PC-3 (cell line): ENCODE results near the gene LRRC3B. TPM values are rescaled to one million over a fixed set of nuclear protein-coding genes. Genes with fewer than 3 reads are reported as not detected.

ENCODE experiments used
- ATAC-seq: fragments of 200-7000 bp; cut with Tn5 transposase; 2 replicates; pipeline ENCODE4 v1.9.1; 2020; ENCODE audit warnings: mild to moderate bottlenecking, moderate library complexity
- BruUV-seq: library from RNA; stranded (reverse); fragments of 400-500 nt; replicated peaks from 2 replicates; lab custom pipeline; 2021; lab: Mats Ljungman, UMichigan
- CTCF ChIA-PET: fragments of 300-600 bp; sonication (Branson Sonifier 250); formaldehyde crosslinking; loops from one replicate; lab custom pipeline; 2022; ENCODE audit warnings: antibody characterized with exemption; lab: Charles Lee
- POLR2A ChIA-PET: fragments of 300-600 bp; sonication (Branson Sonifier 250); formaldehyde crosslinking; loops from one replicate; lab custom pipeline; 2022; ENCODE audit warnings: antibody characterized with exemption; ENCODE audit not compliant: unreplicated experiment; lab: Charles Lee
- DNase-seq: peaks from one replicate; pipeline ENCODE4 v3.0.0-alpha.2; 2015
- H2AFZ ChIP-seq: fragments of 300-600 bp; sonication (generic); 2 replicates; pipeline ENCODE4 v1.6.0; 2016; ENCODE audit warnings: antibody characterized with exemption, low read length
- H3F3A ChIP-seq: fragments of 300-600 bp; sonication (generic); one replicate; pipeline ENCODE4 v1.6.0; 2017; ENCODE audit warnings: antibody characterized with exemption, low read length, control low read depth, mild to moderate bottlenecking; ENCODE audit not compliant: unreplicated experiment
- H3K27ac ChIP-seq: fragments of 300-600 bp; sonication (generic); 2 replicates; pipeline ENCODE4 v1.5.1; 2016; ENCODE audit warnings: mild to moderate bottlenecking, low read length
- H3K27me3 ChIP-seq: fragments of 300-600 bp; sonication (generic); 2 replicates; pipeline ENCODE4 v1.6.1; 2016; ENCODE audit warnings: low read length, mixed read lengths
- H3K36me3 ChIP-seq: fragments of 300-600 bp; sonication (generic); 2 replicates; pipeline ENCODE4 v1.6.1; 2016; ENCODE audit warnings: low read depth, mixed run types, low read length, mixed read lengths
- H3K4me1 ChIP-seq: fragments of 300-600 bp; sonication (generic); 2 replicates; pipeline ENCODE4 v1.5.1; 2016; ENCODE audit warnings: low read length; ENCODE audit not compliant: insufficient read depth
- H3K4me2 ChIP-seq: fragments of 300-600 bp; sonication (generic); 2 replicates; pipeline ENCODE4 v1.6.0; 2016; ENCODE audit warnings: low read length
- H3K4me3 ChIP-seq: fragments of 300-600 bp; sonication (generic); 2 replicates; pipeline ENCODE4 v1.5.1; 2016; ENCODE audit warnings: mild to moderate bottlenecking, low read length, mixed read lengths
- H3K79me2 ChIP-seq: fragments of 300-600 bp; sonication (generic); 2 replicates; pipeline ENCODE4 v1.6.1; 2017; ENCODE audit warnings: low read length, mixed read lengths
- H3K9ac ChIP-seq: fragments of 300-600 bp; sonication (generic); 2 replicates; pipeline ENCODE4 v1.6.0; 2016; ENCODE audit warnings: mild to moderate bottlenecking, low read length
- H3K9me2 ChIP-seq: fragments of 300-600 bp; sonication (generic); replicated peaks from 2 replicates; pipeline ENCODE4 v1.6.1; 2016; ENCODE audit warnings: mixed run types, low read length, mixed read lengths
- H3K9me3 ChIP-seq: fragments of 300-600 bp; sonication (generic); 2 replicates; pipeline ENCODE4 v1.6.1; 2016; ENCODE audit warnings: low read length, mixed read lengths
- H4K20me1 ChIP-seq: fragments of 300-600 bp; sonication (generic); 2 replicates; pipeline ENCODE4 v1.6.1; 2016; ENCODE audit warnings: low read length, mixed read lengths
- EZH2 ChIP-seq: fragments of 300-600 bp; sonication (generic); IDR thresholded peaks from one replicate; pipeline ENCODE4 v1.6.1; 2017; ENCODE audit warnings: antibody characterized with exemption, mild to moderate bottlenecking, low read length; ENCODE audit not compliant: unreplicated experiment
- EZH2phosphoT487 ChIP-seq: fragments of 300-600 bp; sonication (generic); IDR thresholded peaks from 2 replicates; pipeline ENCODE4 v1.6.1; 2018; ENCODE audit warnings: mild to moderate bottlenecking, antibody characterized with exemption, low read length, borderline replicate concordance
- intact Hi-C: fragments of 100-400 bp; cut with micrococcal nuclease; formaldehyde crosslinking; loops from 2 replicates; pipeline ENCODE4 v1.9.0; 2023
- total RNA-seq: library from RNA; depleted of rRNA; stranded (reverse); fragments of >200 nt; gene quantifications from 2 replicates; pipeline ENCODE4 v1.2.3, GENCODE V29; 2014
- TF ChIP-seq, protein P1 (sequence below): fragments of 300-600 bp; sonication (generic); conservative IDR thresholded peaks from 2 replicates; pipeline ENCODE4 v1.5.1; 2017; ENCODE audit warnings: antibody characterized with exemption, low read depth, mild to moderate bottlenecking, low read length

LRRC3B gene
- total RNA-seq, 1 experiment from 2014 or later = not detected

DNA sequence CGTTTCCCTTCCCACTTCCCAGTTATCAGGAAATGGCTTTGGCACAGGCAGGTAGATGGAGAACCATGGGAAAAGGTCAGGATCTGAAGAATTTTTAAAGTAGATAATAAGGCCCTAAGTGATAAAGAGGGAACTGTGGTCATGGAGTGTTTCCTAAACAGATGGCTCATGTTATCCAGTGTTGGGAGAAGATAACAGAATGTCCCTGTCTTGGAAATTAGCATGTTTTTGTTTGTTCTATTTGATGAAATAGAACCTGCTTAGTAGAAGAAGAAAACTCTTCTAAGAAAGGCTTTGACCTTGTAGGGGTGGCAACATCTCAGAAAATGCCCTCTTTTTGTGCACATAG, 8.8 kb downstream of the LRRC3B start:
- ChIA-PET CTCF (no interaction called here), POLR2A (no interaction called here)
- TF ChIP-seq EZH2phosphoT487 = no peak
- TF ChIP-seq EZH2 = no peak
- TF ChIP-seq, protein P1, sequence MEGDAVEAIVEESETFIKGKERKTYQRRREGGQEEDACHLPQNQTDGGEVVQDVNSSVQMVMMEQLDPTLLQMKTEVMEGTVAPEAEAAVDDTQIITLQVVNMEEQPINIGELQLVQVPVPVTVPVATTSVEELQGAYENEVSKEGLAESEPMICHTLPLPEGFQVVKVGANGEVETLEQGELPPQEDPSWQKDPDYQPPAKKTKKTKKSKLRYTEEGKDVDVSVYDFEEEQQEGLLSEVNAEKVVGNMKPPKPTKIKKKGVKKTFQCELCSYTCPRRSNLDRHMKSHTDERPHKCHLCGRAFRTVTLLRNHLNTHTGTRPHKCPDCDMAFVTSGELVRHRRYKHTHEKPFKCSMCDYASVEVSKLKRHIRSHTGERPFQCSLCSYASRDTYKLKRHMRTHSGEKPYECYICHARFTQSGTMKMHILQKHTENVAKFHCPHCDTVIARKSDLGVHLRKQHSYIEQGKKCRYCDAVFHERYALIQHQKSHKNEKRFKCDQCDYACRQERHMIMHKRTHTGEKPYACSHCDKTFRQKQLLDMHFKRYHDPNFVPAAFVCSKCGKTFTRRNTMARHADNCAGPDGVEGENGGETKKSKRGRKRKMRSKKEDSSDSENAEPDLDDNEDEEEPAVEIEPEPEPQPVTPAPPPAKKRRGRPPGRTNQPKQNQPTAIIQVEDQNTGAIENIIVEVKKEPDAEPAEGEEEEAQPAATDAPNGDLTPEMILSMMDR = no peak
- intact Hi-C loops = no loop called here
- Histone ChIP-seq H3F3A (no peaks in the 10 kb centered on the region), H3K9me3 (peaks cover 22% of the 10 kb centered on the region), H3K79me2 (no peaks in the 10 kb centered on the region), H3K4me1 (no peaks in the 10 kb centered on the region), H4K20me1 (no peaks in the 10 kb centered on the region), H3K27ac (no peak overlapping the region), H3K27me3 (no peaks in the 10 kb centered on the region), H3K9me2 (no peaks in the 10 kb centered on the region), H3K4me3 (no peak overlapping the region), H3K9ac (no peak overlapping the region), H3K36me3 (no peaks in the 10 kb centered on the region), H3K4me2 (no peak overlapping the region), H2AFZ (no peak overlapping the region)
- BruUV-seq = no TSS peak
- ATAC-seq (no peak), DNase-seq (no peak)

- no peaks in the 10 kb centered on the region for H3K79me2 ChIP-seq
- no peak for TF ChIP-seq EZH2phosphoT487
- TF ChIP-seq EZH2 = no peak
- TF ChIP-seq, protein P1 = no peak
- no TSS peak for BruUV-seq
- no peak overlapping the region for H3K27ac ChIP-seq
- H2AFZ ChIP-seq = no peak overlapping the region
- H3K9me2 ChIP-seq = no peaks in the 10 kb centered on the region
- no peak overlapping the region for H3K4me2 ChIP-seq
- no peaks in the 10 kb centered on the region for H3F3A ChIP-seq
- intact Hi-C loops = no loop called here
- no peak overlapping the region for H3K4me3 ChIP-seq
- ChIA-PET CTCF (no interaction called here), POLR2A (no interaction called here)
- ATAC-seq (no peak), DNase-seq (no peak)
- H4K20me1 ChIP-seq = no peaks in the 10 kb centered on the region
- 0 out of 2 replicates have a peak, but pooled peaks cover 13% of the 10 kb centered on the region for H3K9me3 ChIP-seq
- no peak overlapping the region for H3K9ac ChIP-seq
- no peaks in the 10 kb centered on the region for H3K36me3 ChIP-seq
- no peaks in the 10 kb centered on the region for H3K27me3 ChIP-seq
- H3K4me1 ChIP-seq = no peaks in the 10 kb centered on the region
Observed at GRCh38 chr3:26634601-26635000, 12.0 kb downstream of the LRRC3B start.

GRCh38 chr3:26636096-26636727, 13.6 kb downstream of the LRRC3B start:
- H3K79me2 ChIP-seq = no peaks in the 10 kb centered on the region
- intact Hi-C loops = no loop called here
- no peaks in the 10 kb centered on the region for H4K20me1 ChIP-seq
- peaks cover 20% of the 10 kb centered on the region; the same call in 1 of the 2 replicates for H3K9me3 ChIP-seq
- no peak overlapping the region for H3K27ac ChIP-seq
- ChIA-PET CTCF (no interaction called here), POLR2A (no interaction called here)
- no peaks in the 10 kb centered on the region for H3K4me1 ChIP-seq
- ATAC-seq (no peak), DNase-seq (no peak)
- no peaks in the 10 kb centered on the region for H3F3A ChIP-seq
- no peak overlapping the region for H2AFZ ChIP-seq
- H3K9me2 ChIP-seq = no peaks in the 10 kb centered on the region
- H3K27me3 ChIP-seq = no peaks in the 10 kb centered on the region
- TF ChIP-seq EZH2phosphoT487 (no peak), EZH2 (no peak)
- TF ChIP-seq, protein P1 = no peak
- H3K4me2 ChIP-seq = no peak overlapping the region
- H3K4me3 ChIP-seq = no peak overlapping the region
- H3K36me3 ChIP-seq = no peaks in the 10 kb centered on the region
- BruUV-seq = no TSS peak
- H3K9ac ChIP-seq = no peak overlapping the region
